CD8-positive, alpha-beta memory T cell (primary cell): ENCODE measurements around the gene CTNND2. TPM values are rescaled to one million over a fixed set of nuclear protein-coding genes. Genes with fewer than 3 reads are reported as not detected.
"Not testable (repeated sequence)": the region's sequence is repeated elsewhere in the genome, so short reads cannot be mapped to it uniquely, and the experiment has no call there.

Experiments
- CTCF ChIA-PET: fragments of 350-600 bp; sonication (Branson Sonifier 250); formaldehyde crosslinking; loops from one replicate; lab custom pipeline; 2021; ENCODE audit warnings: antibody characterized with exemption; lab: Charles Lee
- POLR2A ChIA-PET: fragments of 350-600 bp; sonication (Branson Sonifier 250); formaldehyde crosslinking; loops from one replicate; lab custom pipeline; 2021; ENCODE audit warnings: antibody characterized with exemption; lab: Charles Lee
- DNase-seq, 5 donors: peaks; one replicate each; pipeline versions ENCODE4 v3.0.0 to v3.0.0-alpha.2; 2020 to 2022; ENCODE audit warnings: mixed read lengths in 1 of 5
- H3K27ac ChIP-seq: one replicate; pipeline ENCODE4 v1.7.0; 2013; ENCODE audit warnings: low read depth, mild to moderate bottlenecking, low read length, moderate library complexity
- H3K27me3 ChIP-seq: 2 replicates; pipeline ENCODE4 v1.7.0; 2013; ENCODE audit warnings: low read length, mild to moderate bottlenecking; ENCODE audit not compliant: insufficient read depth, poor library complexity, severe bottlenecking
- H3K36me3 ChIP-seq: 2 replicates; pipeline ENCODE4 v1.7.0; 2013; ENCODE audit warnings: mild to moderate bottlenecking, low read length, moderate library complexity; ENCODE audit not compliant: insufficient read depth
- H3K4me1 ChIP-seq: 2 replicates; pipeline ENCODE4 v1.7.0; 2013; ENCODE audit warnings: mild to moderate bottlenecking, low read length, moderate library complexity; ENCODE audit not compliant: insufficient read depth
- H3K4me3 ChIP-seq: 2 replicates; pipeline ENCODE4 v1.7.0; 2013; ENCODE audit warnings: mild to moderate bottlenecking, low read length
- H3K9me3 ChIP-seq: 2 replicates; pipeline ENCODE4 v1.7.0; 2013; ENCODE audit warnings: mild to moderate bottlenecking, low read length
- H3K27ac Mint-ChIP-seq, 8 donors: one replicate each; pipeline ENCODE4 v1.8.0; 2020 to 2021; ENCODE audit warnings: mixed read lengths in 8 of 8, mild to moderate bottlenecking in 6 of 8, inconsistent platforms in 3 of 8, moderate library complexity in 3 of 8
- H3K27me3 Mint-ChIP-seq, 2 donors: one replicate each; pipeline ENCODE4 v1.8.0; 2020 to 2021; ENCODE audit warnings: mixed read lengths in 2 of 2, mild to moderate bottlenecking in 1 of 2, moderate library complexity in 1 of 2
- H3K36me3 Mint-ChIP-seq, 3 donors: one replicate each; pipeline ENCODE4 v1.8.0; 2020 to 2021; ENCODE audit warnings: mixed read lengths in 3 of 3, inconsistent platforms in 1 of 3, mild to moderate bottlenecking in 1 of 3
- H3K4me1 Mint-ChIP-seq, 3 donors: one replicate each; pipeline ENCODE4 v1.8.0; 2020 to 2021; ENCODE audit warnings: mixed read lengths in 3 of 3, inconsistent platforms in 1 of 3, mild to moderate bottlenecking in 1 of 3
- H3K4me3 Mint-ChIP-seq, 7 donors: one replicate each; pipeline ENCODE4 v1.8.0; 2020 to 2021; ENCODE audit warnings: mixed read lengths in 7 of 7, mild to moderate bottlenecking in 6 of 7, moderate library complexity in 4 of 7, inconsistent platforms in 2 of 7
- H3K9me3 Mint-ChIP-seq, 5 donors: one replicate each; pipeline ENCODE4 v1.8.0; 2020 to 2022; ENCODE audit warnings: mixed read lengths in 5 of 5, mild to moderate bottlenecking in 3 of 5, moderate library complexity in 2 of 5, inconsistent platforms in 1 of 5
- polyA plus RNA-seq: library from polyadenylated mRNA; unstranded; fragments of 300-500 nt; fragmentation: Illumina TruSeq; gene quantifications from one replicate; pipeline ENCODE4 v1.2.3, GENCODE V29; 2021
- total RNA-seq, 2 experiments: library from RNA; stranded (reverse); gene quantifications; one replicate each; pipeline ENCODE4 v1.2.3, GENCODE V29; 2021

Gene CTNND2
- total and polyA plus RNA-seq, 3 experiments from 2014 or later, result not detected

GRCh38 chr5:11322133-11322532 lies 582.1 kb downstream of the CTNND2 start:
- DNase-seq, result no peak
- H3K36me3 Mint-ChIP-seq, result peaks cover 0 to 4% (median 0%) of the 10 kb centered on the region in 3 donors
- no peaks in the 10 kb centered on the region for H3K4me1 Mint-ChIP-seq
- no peak overlapping the region for H3K4me3 Mint-ChIP-seq
- no peaks in the 10 kb centered on the region for H3K27me3 ChIP-seq
- ChIA-PET CTCF (no interaction called here), POLR2A (no interaction called here)
- peaks cover 0 to 2% (median 0%) of the 10 kb centered on the region in 5 donors for H3K9me3 Mint-ChIP-seq
- no peaks in the 10 kb centered on the region for H3K9me3 ChIP-seq
- H3K36me3 ChIP-seq, result no peaks in the 10 kb centered on the region
- no peak overlapping the region for H3K4me3 ChIP-seq
- H3K27ac ChIP-seq, result no peak overlapping the region
- H3K27ac Mint-ChIP-seq, result no peak overlapping the region
- peaks cover 0 to 1% of the 10 kb centered on the region in 2 donors for H3K27me3 Mint-ChIP-seq
- H3K4me1 ChIP-seq, result no peaks in the 10 kb centered on the region

GRCh38 chr5:11319836-11320580 lies 584.2 kb downstream of the CTNND2 start:
- H3K4me3 ChIP-seq, result no peak overlapping the region
- Mint-ChIP-seq H3K27me3 (no peaks in the 10 kb centered on the region), H3K36me3 (peaks cover 0 to 4% (median 0%) of the 10 kb centered on the region in 3 donors), H3K9me3 (peaks cover 0 to 4% (median 0%) of the 10 kb centered on the region in 5 donors), H3K27ac (no peak overlapping the region), H3K4me3 (no peak overlapping the region), H3K4me1 (no peaks in the 10 kb centered on the region)
- no peaks in the 10 kb centered on the region for H3K27me3 ChIP-seq
- H3K36me3 ChIP-seq, result no peaks in the 10 kb centered on the region
- ChIA-PET POLR2A (no interaction called here), CTCF (no interaction called here)
- no peaks in the 10 kb centered on the region for H3K4me1 ChIP-seq
- DNase-seq, result no peak
- H3K9me3 ChIP-seq, result no peaks in the 10 kb centered on the region
- H3K27ac ChIP-seq, result no peak overlapping the region

- H3K27ac ChIP-seq, H3K27ac Mint-ChIP-seq, H3K36me3 ChIP-seq, H3K4me3 Mint-ChIP-seq, DNase-seq, H3K4me1 Mint-ChIP-seq, CTCF ChIA-PET, H3K36me3 Mint-ChIP-seq, H3K27me3 Mint-ChIP-seq, POLR2A ChIA-PET, H3K9me3 ChIP-seq, H3K4me3 ChIP-seq, H3K27me3 ChIP-seq, H3K9me3 Mint-ChIP-seq, H3K4me1 ChIP-seq: not testable (repeated sequence)
Observed at GRCh38 chr5:11313694-11314093, 590.6 kb downstream of the CTNND2 start.

- H3K4me3 Mint-ChIP-seq, result no peak overlapping the region
- no peak overlapping the region for H3K27ac Mint-ChIP-seq
- Histone ChIP-seq H3K36me3 (no peaks in the 10 kb centered on the region), H3K4me3 (no peak overlapping the region), H3K9me3 (no peaks in the 10 kb centered on the region), H3K27ac (no peak overlapping the region), H3K27me3 (no peaks in the 10 kb centered on the region), H3K4me1 (no peaks in the 10 kb centered on the region)
- H3K4me1 Mint-ChIP-seq, result no peaks in the 10 kb centered on the region
- no peak for DNase-seq
- ChIA-PET CTCF (no interaction called here), POLR2A (no interaction called here)
- no peaks in the 10 kb centered on the region for H3K36me3 Mint-ChIP-seq
- peaks cover 0 to 4% (median 0%) of the 10 kb centered on the region in 5 donors for H3K9me3 Mint-ChIP-seq
- no peaks in the 10 kb centered on the region for H3K27me3 Mint-ChIP-seq
Observed at GRCh38 chr5:11311731-11312130, 592.5 kb downstream of the CTNND2 start.

GRCh38 chr5:11311272-11311671 lies 593.0 kb downstream of the CTNND2 start:
- Histone ChIP-seq H3K4me1 (no peaks in the 10 kb centered on the region), H3K9me3 (no peaks in the 10 kb centered on the region), H3K27ac (no peak overlapping the region), H3K27me3 (no peaks in the 10 kb centered on the region), H3K4me3 (no peak overlapping the region), H3K36me3 (no peaks in the 10 kb centered on the region)
- Mint-ChIP-seq H3K27ac (no peak overlapping the region), H3K4me1 (no peaks in the 10 kb centered on the region), H3K9me3 (peaks cover 0 to 4% (median 0%) of the 10 kb centered on the region in 5 donors), H3K4me3 (no peak overlapping the region), H3K27me3 (no peaks in the 10 kb centered on the region), H3K36me3 (no peaks in the 10 kb centered on the region)
- no peak for DNase-seq
- ChIA-PET CTCF (no interaction called here), POLR2A (no interaction called here)

- Mint-ChIP-seq H3K9me3 (peaks cover 0 to 2% (median 0%) of the 10 kb centered on the region in 5 donors), H3K36me3 (no peaks in the 10 kb centered on the region), H3K27ac (no peak overlapping the region), H3K27me3 (peaks cover 0 to 2% of the 10 kb centered on the region in 2 donors), H3K4me1 (no peaks in the 10 kb centered on the region), H3K4me3 (no peak overlapping the region)
- CTCF ChIA-PET, result no interaction called here
- Histone ChIP-seq H3K4me1 (no peaks in the 10 kb centered on the region), H3K36me3 (no peaks in the 10 kb centered on the region), H3K27ac (no peak overlapping the region), H3K27me3 (no peaks in the 10 kb centered on the region), H3K4me3 (no peak overlapping the region), H3K9me3 (no peaks in the 10 kb centered on the region)
- no peak for DNase-seq
- POLR2A ChIA-PET, result no interaction called here
Observed at GRCh38 chr5:11310158-11310557, 594.1 kb downstream of the CTNND2 start.

GRCh38 chr5:11306365-11306764 lies 597.9 kb downstream of the CTNND2 start:
- no peak overlapping the region for H3K27ac ChIP-seq
- CTCF ChIA-PET, result no interaction called here

GRCh38 chr5:11305245-11305644 lies 599.0 kb downstream of the CTNND2 start:
- Mint-ChIP-seq H3K36me3 (no peaks in the 10 kb centered on the region), H3K4me3 (no peak overlapping the region), H3K9me3 (peaks cover 0 to 2% (median 0%) of the 10 kb centered on the region in 5 donors), H3K4me1 (no peaks in the 10 kb centered on the region), H3K27ac (no peak overlapping the region), H3K27me3 (peaks cover 0 to 2% of the 10 kb centered on the region in 2 donors)
- Histone ChIP-seq H3K27me3 (no peaks in the 10 kb centered on the region), H3K4me3 (no peak overlapping the region), H3K36me3 (no peaks in the 10 kb centered on the region), H3K9me3 (no peaks in the 10 kb centered on the region), H3K27ac (no peak overlapping the region), H3K4me1 (no peaks in the 10 kb centered on the region)
- POLR2A ChIA-PET, result no interaction called here
- no peak for DNase-seq
- CTCF ChIA-PET, result no interaction called here

More at GRCh38 chr5:11306365-11306764, 597.9 kb downstream of the CTNND2 start:
- H3K9me3 ChIP-seq, result no peaks in the 10 kb centered on the region
- H3K36me3 ChIP-seq, result no peaks in the 10 kb centered on the region
- H3K9me3 Mint-ChIP-seq, result peaks cover 0 to 2% (median 0%) of the 10 kb centered on the region in 5 donors
- H3K4me1 Mint-ChIP-seq, result no peaks in the 10 kb centered on the region
- H3K36me3 Mint-ChIP-seq, result no peaks in the 10 kb centered on the region
- H3K27me3 Mint-ChIP-seq, result peaks cover 0 to 2% of the 10 kb centered on the region in 2 donors
- H3K27ac Mint-ChIP-seq, result no peak overlapping the region
- POLR2A ChIA-PET, result no interaction called here
- H3K4me3 Mint-ChIP-seq, result no peak overlapping the region
- no peaks in the 10 kb centered on the region for H3K4me1 ChIP-seq
- H3K4me3 ChIP-seq, result no peak overlapping the region
- DNase-seq, result no peak
- H3K27me3 ChIP-seq, result no peaks in the 10 kb centered on the region
